Mesenchymal stem cell (in vitro differentiated cells and primary cell): ENCODE results near the gene CHMP3.

Source experiments
- DNase-seq: peaks from one replicate; pipeline ENCODE4 v3.0.0-alpha.2; 2013
- H2AFZ ChIP-seq: one replicate; pipeline ENCODE4 v1.6.1; 2013; ENCODE audit warnings: low read depth, mild to moderate bottlenecking, control low read depth, inconsistent platforms, low read length, moderate library complexity
- H2AK5ac ChIP-seq: 2 replicates; pipeline ENCODE4 v1.6.1; 2013; ENCODE audit warnings: low read length, moderate library complexity, mild to moderate bottlenecking, inconsistent platforms; ENCODE audit not compliant: severe bottlenecking
- H2BK120ac ChIP-seq: one replicate; pipeline ENCODE4 v1.6.1; 2013; ENCODE audit warnings: low read depth, mild to moderate bottlenecking, inconsistent platforms, low read length, moderate library complexity
- H2BK12ac ChIP-seq, 2 experiments: one replicate each; pipeline ENCODE4 v1.6.1; 2013; ENCODE audit warnings: inconsistent platforms in 2 of 2, low read length in 2 of 2, mild to moderate bottlenecking in 2 of 2, moderate library complexity in 2 of 2, control low read depth in 1 of 2
- H2BK15ac ChIP-seq: one replicate; pipeline ENCODE4 v1.6.1; 2013; ENCODE audit warnings: mild to moderate bottlenecking, low read depth, inconsistent platforms; ENCODE audit not compliant: poor library complexity, severe bottlenecking
- H2BK5ac ChIP-seq: 2 replicates; pipeline ENCODE4 v1.6.1; 2013; ENCODE audit warnings: low read depth, mild to moderate bottlenecking, low read length, control low read depth, inconsistent platforms; ENCODE audit not compliant: poor library complexity, severe bottlenecking
- H3K14ac ChIP-seq, 2 experiments: one replicate each; pipeline ENCODE4 v1.6.1; 2013; ENCODE audit warnings: inconsistent platforms in 2 of 2, low read length in 2 of 2, control low read depth in 1 of 2, mild to moderate bottlenecking in 1 of 2, moderate library complexity in 1 of 2
- H3K18ac ChIP-seq, 2 experiments: one replicate each; pipeline ENCODE4 v1.6.1; 2013; ENCODE audit warnings: inconsistent platforms in 2 of 2, low read length in 2 of 2, control low read depth in 1 of 2, low read depth in 1 of 2, mild to moderate bottlenecking in 1 of 2
- H3K23ac ChIP-seq, 2 experiments: one replicate each; pipeline ENCODE4 v1.6.1; 2013; ENCODE audit warnings: inconsistent platforms in 2 of 2, low read length in 2 of 2, mild to moderate bottlenecking in 2 of 2, moderate library complexity in 2 of 2, control low read depth in 1 of 2
- H3K27ac ChIP-seq: 2 replicates; pipeline ENCODE4 v1.5.1; 2013; ENCODE audit warnings: mild to moderate bottlenecking, moderate library complexity, low read length, control low read depth, inconsistent platforms; ENCODE audit not compliant: poor library complexity, severe bottlenecking
- H3K27me3 ChIP-seq, 2 experiments: 2 replicates each; pipeline versions ENCODE4 v1.6.1 to v1.7.0; 2013; ENCODE audit warnings: low read length in 2 of 2, mild to moderate bottlenecking in 2 of 2, moderate library complexity in 2 of 2, control low read depth in 1 of 2, inconsistent platforms in 1 of 2; ENCODE audit not compliant: control insufficient read depth in 1 of 2, insufficient read depth in 1 of 2
- H3K36me3 ChIP-seq, 2 experiments: 2 replicates each; pipeline versions ENCODE4 v1.6.1 to v1.7.0; 2013; ENCODE audit warnings: low read length in 2 of 2, control low read depth in 1 of 2, inconsistent platforms in 1 of 2, low read depth in 1 of 2, mild to moderate bottlenecking in 1 of 2; ENCODE audit not compliant: insufficient read depth in 2 of 2, control insufficient read depth in 1 of 2
- H3K4ac ChIP-seq, 2 experiments: one replicate each; pipeline ENCODE4 v1.6.1; 2013; ENCODE audit warnings: inconsistent platforms in 2 of 2, low read length in 2 of 2, mild to moderate bottlenecking in 2 of 2, moderate library complexity in 2 of 2, control low read depth in 1 of 2, low read depth in 1 of 2
- H3K4me1 ChIP-seq: 2 replicates; pipeline ENCODE4 v1.6.1; 2013; ENCODE audit warnings: low read depth, low read length, control low read depth; ENCODE audit not compliant: control insufficient read depth, insufficient read depth
- H3K4me2 ChIP-seq: 2 replicates; pipeline ENCODE4 v1.6.1; 2013; ENCODE audit warnings: low read length, mild to moderate bottlenecking, inconsistent platforms; ENCODE audit not compliant: poor library complexity, severe bottlenecking
- H3K4me3 ChIP-seq, 2 experiments: 2 replicates each; pipeline versions ENCODE4 v1.5.1 to v1.7.0; 2013; ENCODE audit warnings: low read length in 2 of 2, mild to moderate bottlenecking in 2 of 2, control low read depth in 1 of 2, low read depth in 1 of 2; ENCODE audit not compliant: insufficient read depth in 1 of 2
- H3K79me1 ChIP-seq: replicated peaks from 2 replicates; pipeline ENCODE4 v1.6.1; 2013; ENCODE audit warnings: mild to moderate bottlenecking, control low read depth, low read length, inconsistent platforms; ENCODE audit not compliant: poor library complexity, severe bottlenecking
- H3K9ac ChIP-seq: 2 replicates; pipeline ENCODE4 v1.7.0; 2013; ENCODE audit warnings: mild to moderate bottlenecking, low read length, moderate library complexity
- H3K9me3 ChIP-seq: 2 replicates; pipeline ENCODE4 v1.7.0; 2013; ENCODE audit warnings: mild to moderate bottlenecking, low read length; ENCODE audit not compliant: control insufficient read depth
- H4K8ac ChIP-seq: one replicate; pipeline ENCODE4 v1.6.1; 2013; ENCODE audit warnings: inconsistent platforms, mild to moderate bottlenecking, low read length, moderate library complexity
- H4K91ac ChIP-seq: one replicate; pipeline ENCODE4 v1.6.1; 2013; ENCODE audit warnings: mild to moderate bottlenecking, low read length, inconsistent platforms
- WGBS: methylation state at CpG from one replicate; pipeline ENCODE4 v1.1.7; 2013; ENCODE audit warnings: mixed read lengths; 5-methylcytosine and 5-hydroxymethylcytosine counted together

Gene CHMP3

DNA sequence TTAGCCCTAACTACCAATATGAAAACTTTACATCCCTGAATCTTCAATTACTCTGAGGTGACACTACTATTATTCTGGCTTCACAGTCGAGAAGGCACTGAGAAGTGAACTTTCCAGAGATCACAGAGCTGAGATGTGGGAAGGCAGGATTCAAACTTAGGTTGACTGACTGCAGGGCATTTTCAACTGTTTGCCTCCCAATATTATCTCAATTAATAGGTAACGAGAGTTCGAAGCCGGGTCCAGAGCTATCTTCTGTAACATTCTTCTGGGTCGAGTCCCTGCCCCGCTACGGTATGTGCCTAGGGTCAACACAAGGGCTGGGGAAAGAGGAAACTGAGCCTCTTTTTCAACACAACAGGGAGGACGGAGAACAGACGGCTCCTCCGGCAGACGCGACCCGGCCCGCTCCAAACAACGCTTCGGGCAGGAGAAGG is 740 bp downstream of the CHMP3 start:
- peak overlapping the region; percentile 93 for H2AFZ ChIP-seq
- H3K18ac ChIP-seq, result peak overlapping the region; percentile 94 to 99
- no peak overlapping the region for H2BK5ac ChIP-seq
- no peaks in the 10 kb centered on the region for H3K9me3 ChIP-seq
- H3K4me1 ChIP-seq, result peaks cover 4% of the 10 kb centered on the region
- H2BK120ac ChIP-seq, result peak overlapping the region; percentile 88
- H3K9ac ChIP-seq, result peak overlapping the region; percentile 100
- H3K14ac ChIP-seq, result no peak overlapping the region
- no peak for DNase-seq
- H3K4me3 ChIP-seq, result peak overlapping the region; percentile 76 to 97
- no peak overlapping the region for H2BK15ac ChIP-seq
- H3K4me2 ChIP-seq, result peak overlapping the region; percentile 44
- peaks cover 11% of the 10 kb centered on the region for H3K79me1 ChIP-seq
- peak overlapping the region; percentile 100 for H3K27ac ChIP-seq
- H3K36me3 ChIP-seq, result no peaks in the 10 kb centered on the region
- no peak overlapping the region for H3K23ac ChIP-seq
- WGBS, result 2% methylated on average over 16 of the region's 16 CpGs
- H4K91ac ChIP-seq, result peak overlapping the region; percentile 84
- H4K8ac ChIP-seq, result peak overlapping the region; percentile 55
- peak overlapping the region in 1 of 2 experiments; percentile 88 for H3K4ac ChIP-seq
- peak overlapping the region; percentile 18 for H2AK5ac ChIP-seq
- peak overlapping the region in 1 of 2 experiments; percentile 2 for H2BK12ac ChIP-seq
- H3K27me3 ChIP-seq, result no peaks in the 10 kb centered on the region

DNA sequence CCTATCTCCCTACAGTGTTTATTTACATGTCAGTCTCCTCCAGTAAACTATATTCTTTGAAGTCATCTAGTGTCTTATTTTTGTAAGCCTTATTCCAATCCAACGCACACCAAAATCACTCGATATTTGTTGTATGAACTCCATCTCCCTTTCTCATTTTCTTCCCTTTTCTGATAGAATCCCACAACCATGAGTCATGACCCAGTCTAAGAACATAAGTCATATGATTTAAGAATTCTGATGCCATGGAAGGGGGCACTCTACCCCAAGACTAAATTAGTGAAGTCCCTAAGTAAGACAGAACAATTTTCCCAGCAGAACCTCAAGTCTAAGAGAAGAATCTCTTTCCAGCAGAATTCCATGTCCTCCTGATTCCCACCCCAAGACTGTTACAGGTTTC is 5.4 kb downstream of the CHMP3 start:
- H2AFZ ChIP-seq, result no peak overlapping the region
- H3K14ac ChIP-seq, result no peak overlapping the region
- H3K4me2 ChIP-seq, result no peak overlapping the region
- H3K23ac ChIP-seq, result no peak overlapping the region
- no peak overlapping the region for H3K9ac ChIP-seq
- peaks cover 0 to 3% of the 10 kb centered on the region in 2 experiments for H3K36me3 ChIP-seq
- H2AK5ac ChIP-seq, result no peak overlapping the region
- H3K4me3 ChIP-seq, result no peak overlapping the region
- no peaks in the 10 kb centered on the region for H3K27me3 ChIP-seq
- no peak for DNase-seq
- H3K18ac ChIP-seq, result no peak overlapping the region
- H2BK12ac ChIP-seq, result no peak overlapping the region
- H2BK15ac ChIP-seq, result no peak overlapping the region
- H2BK120ac ChIP-seq, result no peak overlapping the region
- no peak overlapping the region for H4K91ac ChIP-seq
- peaks cover 2% of the 10 kb centered on the region for H3K4me1 ChIP-seq
- WGBS, result 100% methylated on average over 2 of the region's 2 CpGs
- no peak overlapping the region for H4K8ac ChIP-seq
- no peak overlapping the region for H3K4ac ChIP-seq
- H3K27ac ChIP-seq, result peak overlapping the region; percentile 11
- H2BK5ac ChIP-seq, result no peak overlapping the region
- H3K79me1 ChIP-seq, result peaks cover 21% of the 10 kb centered on the region
- no peaks in the 10 kb centered on the region for H3K9me3 ChIP-seq

DNA sequence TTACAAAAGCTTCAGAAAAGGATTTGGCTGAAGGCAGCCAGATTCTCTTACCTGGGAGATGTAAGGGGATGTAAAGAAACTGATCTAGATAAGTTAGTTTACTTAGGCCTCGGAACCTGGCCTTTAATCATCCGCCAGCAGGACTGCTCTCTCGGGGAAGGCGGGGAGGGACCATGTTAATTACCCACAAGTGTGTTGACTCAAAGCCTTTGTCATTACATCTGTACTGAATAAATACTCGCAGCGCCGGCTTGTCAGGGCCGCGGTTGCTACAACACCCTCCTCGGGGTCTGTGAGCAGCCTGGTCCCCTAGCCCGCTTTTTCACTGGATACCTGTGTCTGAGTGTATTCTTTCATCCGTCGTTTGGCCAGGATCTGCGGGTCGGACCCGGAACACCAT is 6.7 kb downstream of the CHMP3 start:
- WGBS, result 91% methylated on average over 16 of the region's 16 CpGs
- H3K4ac ChIP-seq, result no peak overlapping the region
- H3K14ac ChIP-seq, result no peak overlapping the region

DNA sequence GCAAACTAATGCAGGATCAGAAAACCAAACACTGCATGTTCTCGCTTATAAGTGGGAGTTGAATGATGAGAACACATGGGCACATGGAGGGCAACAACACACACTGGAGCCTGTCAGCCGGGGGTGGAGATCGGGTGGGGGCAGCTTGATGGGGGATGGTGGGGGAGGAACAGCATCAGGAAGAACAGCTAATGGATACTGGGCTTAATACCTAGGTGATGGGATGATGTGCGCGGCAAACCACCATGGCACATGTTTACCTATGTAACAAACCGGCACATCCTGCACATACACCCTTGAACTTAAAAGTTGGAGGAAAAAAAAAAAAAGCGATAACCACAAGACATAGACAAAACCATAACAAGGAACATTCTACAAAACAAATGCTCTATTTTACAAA is 10.4 kb downstream of the CHMP3 start:
- Histone ChIP-seq H2AK5ac (no peak overlapping the region), H2AFZ (no peak overlapping the region), H2BK5ac (no peak overlapping the region), H4K91ac (no peak overlapping the region), H2BK120ac (no peak overlapping the region), H2BK12ac (no peak overlapping the region), H3K9me3 (no peaks in the 10 kb centered on the region), H3K79me1 (peaks cover 14% of the 10 kb centered on the region), H3K23ac (no peak overlapping the region), H3K14ac (no peak overlapping the region), H2BK15ac (no peak overlapping the region), H3K4me2 (no peak overlapping the region), H3K18ac (no peak overlapping the region), H3K36me3 (peaks cover 0 to 18% of the 10 kb centered on the region in 2 experiments), H3K4ac (no peak overlapping the region), H4K8ac (no peak overlapping the region), H3K4me1 (no peaks in the 10 kb centered on the region), H3K4me3 (no peak overlapping the region), H3K9ac (no peak overlapping the region), H3K27ac (no peak overlapping the region), H3K27me3 (no peaks in the 10 kb centered on the region)
- WGBS, result 97% methylated on average over 4 of the region's 7 CpGs
- DNase-seq, result no peak

More for the DNA sequence above, 6.7 kb downstream of the CHMP3 start:
- H3K27me3 ChIP-seq, result no peaks in the 10 kb centered on the region
- H3K18ac ChIP-seq, result no peak overlapping the region
- H2BK120ac ChIP-seq, result no peak overlapping the region
- H3K9me3 ChIP-seq, result no peaks in the 10 kb centered on the region
- H2AK5ac ChIP-seq, result no peak overlapping the region
- H2BK5ac ChIP-seq, result no peak overlapping the region
- peaks cover 0 to 3% of the 10 kb centered on the region in 2 experiments for H3K36me3 ChIP-seq
- no peak overlapping the region for H3K23ac ChIP-seq
- no peak overlapping the region for H2AFZ ChIP-seq
- no peak overlapping the region for H3K9ac ChIP-seq
- no peak for DNase-seq
- no peak overlapping the region for H3K4me3 ChIP-seq
- no peak overlapping the region for H2BK15ac ChIP-seq
- H4K91ac ChIP-seq, result no peak overlapping the region
- no peak overlapping the region for H2BK12ac ChIP-seq
- H3K79me1 ChIP-seq, result peaks cover 19% of the 10 kb centered on the region
- H3K27ac ChIP-seq, result no peak overlapping the region
- peaks cover 2% of the 10 kb centered on the region for H3K4me1 ChIP-seq
- H3K4me2 ChIP-seq, result no peak overlapping the region
- no peak overlapping the region for H4K8ac ChIP-seq
